Right atrium auricular region (tissue), 2 donors: ENCODE data around the gene TMEM63B. TPM values are rescaled to one million over a fixed set of nuclear protein-coding genes. Genes with fewer than 3 reads are reported as not detected.
A peak's percentile ranks its signal among the peaks of the same experiment; 100 is the strongest.

Experiments used
- DNase-seq: peaks from one replicate; pipeline ENCODE4 v3.0.0-alpha.2; 2019; ENCODE audit warnings: low spot score
- H3K27ac ChIP-seq, 2 donors: fragments of 200-600 bp; sonication (generic); 1 replicate in 1 of 2; 2 replicates in 1 of 2; pipeline ENCODE4 v1.5.1; 2016 to 2019
- H3K27me3 ChIP-seq, 2 donors: fragments of 200-600 bp; sonication (generic); one replicate each; pipeline versions ENCODE4 v1.5.1 to v1.6.0; 2017 to 2019
- H3K36me3 ChIP-seq: fragments of 200-600 bp; sonication (generic); one replicate; pipeline ENCODE4 v1.5.1; 2016
- H3K4me1 ChIP-seq, 2 donors: fragments of 200-600 bp; sonication (generic); one replicate each; pipeline versions ENCODE4 v1.5.1 to v1.6.0; 2017 to 2019
- H3K4me3 ChIP-seq, 2 donors: fragments of 200-600 bp; sonication (generic); 1 replicate in 1 of 2; 2 replicates in 1 of 2; pipeline ENCODE4 v1.5.1; 2017 to 2019; ENCODE audit warnings: mild to moderate bottlenecking in 1 of 2, moderate library complexity in 1 of 2
- H3K9me3 ChIP-seq, 2 donors: fragments of 200-600 bp; sonication (generic); one replicate each; pipeline ENCODE4 v1.5.1; 2019
- total RNA-seq, 2 donors: library from RNA; depleted of rRNA; stranded (reverse); fragments of >200 nt; gene quantifications; one replicate each; pipeline ENCODE4 v1.1.0, GENCODE V29; 2016
- TF ChIP-seq, protein P1 (sequence below), 2 donors: fragments of 200-600 bp; sonication (generic); IDR thresholded peaks; one replicate each; pipeline ENCODE4 v1.5.1; 2019; ENCODE audit warnings: antibody characterized with exemption in 2 of 2

The TMEM63B gene
- total RNA-seq, 2 donors from 2014 or later: 29.2 to 37.1 TPM

DNA sequence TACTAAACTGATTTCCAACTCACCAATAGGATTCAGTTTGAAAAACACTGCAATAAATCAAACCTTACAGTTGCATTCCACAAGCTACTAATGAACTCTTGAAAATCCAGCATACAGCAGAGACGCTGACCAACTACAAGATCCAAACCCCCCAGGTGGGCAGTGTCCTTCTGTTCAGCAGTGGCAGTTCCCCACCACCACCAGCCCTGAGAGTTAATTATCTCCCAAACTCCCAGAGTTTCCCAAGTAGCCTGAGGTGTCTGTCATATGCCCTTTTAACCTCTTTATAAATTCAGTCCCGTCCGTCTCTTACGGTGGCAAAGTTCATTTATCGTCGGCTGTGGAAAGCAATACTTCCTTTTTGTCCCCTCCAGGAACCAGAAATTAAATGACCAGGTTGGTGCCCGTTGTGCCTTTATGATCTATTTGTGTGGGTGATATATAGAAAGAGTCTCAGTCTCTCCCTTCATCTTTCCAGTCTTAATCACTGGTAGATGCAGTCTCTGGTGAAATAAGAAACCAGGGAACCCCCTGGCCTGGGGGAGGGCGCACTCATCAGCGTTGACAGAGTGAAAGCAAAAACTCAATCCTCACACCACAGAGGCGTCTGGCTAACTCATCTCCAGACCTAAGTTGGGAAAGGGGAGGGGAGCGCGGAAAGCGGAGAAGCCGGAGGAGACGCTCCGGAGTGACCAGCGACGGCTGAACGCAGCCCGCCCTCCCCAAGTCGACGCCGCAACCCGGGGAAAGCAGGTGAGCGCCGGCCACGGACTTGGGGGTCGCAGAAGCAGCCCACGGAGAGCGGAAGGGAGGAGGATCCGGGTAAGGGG, 819 bp upstream of the TMEM63B start:
- peak; percentile 66 for DNase-seq
- Histone ChIP-seq H3K4me1 (peaks cover 0 to 59% of the 10 kb centered on the region in 2 donors), H3K27me3 (no peaks in the 10 kb centered on the region)

GRCh38 chr6:44128020-44128917, 915 bp downstream of the TMEM63B start:
- Histone ChIP-seq H3K4me3 (peak overlapping the region; percentile 76 to 100), H3K9me3 (no peaks in the 10 kb centered on the region), H3K27ac (peak overlapping the region; percentile 93 to 96), H3K4me1 (peaks cover 0 to 47% of the 10 kb centered on the region in 2 donors), H3K27me3 (no peaks in the 10 kb centered on the region), H3K36me3 (no peaks in the 10 kb centered on the region)
- DNase-seq: peak; percentile 66
- TF ChIP-seq, protein P1, sequence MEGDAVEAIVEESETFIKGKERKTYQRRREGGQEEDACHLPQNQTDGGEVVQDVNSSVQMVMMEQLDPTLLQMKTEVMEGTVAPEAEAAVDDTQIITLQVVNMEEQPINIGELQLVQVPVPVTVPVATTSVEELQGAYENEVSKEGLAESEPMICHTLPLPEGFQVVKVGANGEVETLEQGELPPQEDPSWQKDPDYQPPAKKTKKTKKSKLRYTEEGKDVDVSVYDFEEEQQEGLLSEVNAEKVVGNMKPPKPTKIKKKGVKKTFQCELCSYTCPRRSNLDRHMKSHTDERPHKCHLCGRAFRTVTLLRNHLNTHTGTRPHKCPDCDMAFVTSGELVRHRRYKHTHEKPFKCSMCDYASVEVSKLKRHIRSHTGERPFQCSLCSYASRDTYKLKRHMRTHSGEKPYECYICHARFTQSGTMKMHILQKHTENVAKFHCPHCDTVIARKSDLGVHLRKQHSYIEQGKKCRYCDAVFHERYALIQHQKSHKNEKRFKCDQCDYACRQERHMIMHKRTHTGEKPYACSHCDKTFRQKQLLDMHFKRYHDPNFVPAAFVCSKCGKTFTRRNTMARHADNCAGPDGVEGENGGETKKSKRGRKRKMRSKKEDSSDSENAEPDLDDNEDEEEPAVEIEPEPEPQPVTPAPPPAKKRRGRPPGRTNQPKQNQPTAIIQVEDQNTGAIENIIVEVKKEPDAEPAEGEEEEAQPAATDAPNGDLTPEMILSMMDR (IDR thresholded peaks at IDR 0.05): peak in 1 of 2 donors; percentile 37

More for the DNA sequence above, 819 bp upstream of the TMEM63B start:
- peak overlapping the region; percentile 76 to 100 for H3K4me3 ChIP-seq
- no peaks in the 10 kb centered on the region for H3K9me3 ChIP-seq
- peak overlapping the region; percentile 93 to 96 for H3K27ac ChIP-seq
- TF ChIP-seq, protein P1 (IDR thresholded peaks at IDR 0.05): no peak
- H3K36me3 ChIP-seq: no peaks in the 10 kb centered on the region

- no peaks in the 10 kb centered on the region for H3K9me3 ChIP-seq
- DNase-seq: no peak
- H3K27ac ChIP-seq: no peak overlapping the region
- H3K4me3 ChIP-seq: no peak overlapping the region
- H3K27me3 ChIP-seq: no peaks in the 10 kb centered on the region
- peaks cover 5% of the 10 kb centered on the region for H3K36me3 ChIP-seq
- TF ChIP-seq, protein P1 (IDR thresholded peaks at IDR 0.05): no peak
- peaks cover 0 to 39% of the 10 kb centered on the region in 2 donors for H3K4me1 ChIP-seq
These were observed 2.5 kb downstream of the TMEM63B start for GRCh38 chr6:44129841-44130322.

DNA sequence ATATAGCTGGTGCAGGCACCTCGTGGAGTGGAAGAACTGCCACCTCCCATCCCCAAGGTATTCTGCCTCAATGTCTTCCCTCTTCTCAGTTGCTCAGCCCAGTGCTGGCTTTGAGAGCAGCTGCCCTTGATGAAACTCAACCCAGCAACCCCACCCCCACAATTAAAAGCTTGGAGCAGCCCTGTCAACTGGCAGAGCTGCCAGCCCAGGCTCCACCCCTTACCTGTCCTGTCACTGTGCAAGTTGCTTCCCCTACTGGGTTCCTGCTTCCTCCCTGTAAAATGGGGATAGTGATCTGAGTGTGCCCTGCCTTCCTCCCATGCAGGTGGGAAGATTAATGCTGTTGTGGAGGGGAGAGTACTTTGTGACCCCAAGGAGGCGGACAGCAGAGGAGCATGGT, 4.5 kb downstream of the TMEM63B start:
- no peak overlapping the region for H3K27ac ChIP-seq
- no peak overlapping the region for H3K4me3 ChIP-seq
- peaks cover 24% of the 10 kb centered on the region for H3K36me3 ChIP-seq
- TF ChIP-seq, protein P1 (IDR thresholded peaks at IDR 0.05): no peak
- peaks cover 0 to 22% of the 10 kb centered on the region in 2 donors for H3K4me1 ChIP-seq
- no peak for DNase-seq
- H3K27me3 ChIP-seq: no peaks in the 10 kb centered on the region
- no peaks in the 10 kb centered on the region for H3K9me3 ChIP-seq

DNA sequence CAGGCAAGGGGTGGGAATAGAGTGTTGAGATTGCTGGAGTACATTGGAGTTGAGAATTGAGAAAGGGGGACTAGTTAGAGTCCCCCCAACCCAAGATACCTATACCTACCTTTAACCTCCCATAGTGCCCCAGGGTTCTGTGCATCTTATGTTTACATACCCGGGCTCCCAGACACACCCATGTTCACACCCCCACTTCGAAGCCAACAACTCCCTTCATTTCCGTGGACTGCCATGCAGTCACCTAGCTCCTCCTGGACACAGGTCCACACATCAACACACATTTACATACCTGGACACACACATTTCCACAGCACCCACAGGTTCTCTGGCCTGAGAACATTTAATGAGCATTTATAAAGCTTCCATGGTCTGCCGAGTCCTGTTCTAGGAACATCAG, 5.1 kb downstream of the TMEM63B start:
- H3K4me1 ChIP-seq: peaks cover 0 to 22% of the 10 kb centered on the region in 2 donors
- DNase-seq: no peak
- H3K27ac ChIP-seq: no peak overlapping the region
- peaks cover 30% of the 10 kb centered on the region for H3K36me3 ChIP-seq
- TF ChIP-seq, protein P1 (IDR thresholded peaks at IDR 0.05): no peak
- no peak overlapping the region for H3K4me3 ChIP-seq
- H3K27me3 ChIP-seq: no peaks in the 10 kb centered on the region
- no peaks in the 10 kb centered on the region for H3K9me3 ChIP-seq
